Neural crest cell (in vitro differentiated cells): ENCODE results near the gene SNAI3. TPM values are rescaled to one million over a fixed set of nuclear protein-coding genes. Genes with fewer than 3 reads are reported as not detected.

Experiments
- DNase-seq: peaks from one replicate; pipeline ENCODE4 v3.0.0; 2021; ENCODE audit warnings: low read depth, mixed read lengths, low spot score
- H3K27ac Mint-ChIP-seq: one replicate; pipeline ENCODE4 v1.8.0; 2021; ENCODE audit warnings: mild to moderate bottlenecking, mixed read lengths; ENCODE audit not compliant: unreplicated experiment
- H3K27me3 Mint-ChIP-seq: 2 replicates; pipeline ENCODE4 v1.8.0; 2021; ENCODE audit warnings: low read depth, mild to moderate bottlenecking, mixed read lengths
- H3K36me3 Mint-ChIP-seq: 2 replicates; pipeline ENCODE4 v1.8.0; 2021; ENCODE audit warnings: low read depth, mild to moderate bottlenecking, mixed read lengths
- H3K4me1 Mint-ChIP-seq: 2 replicates; pipeline ENCODE4 v1.8.0; 2021; ENCODE audit warnings: mixed read lengths
- H3K4me3 Mint-ChIP-seq: one replicate; pipeline ENCODE4 v1.8.0; 2021; ENCODE audit warnings: mild to moderate bottlenecking, mixed read lengths
- H3K9me3 Mint-ChIP-seq: 2 replicates; pipeline ENCODE4 v1.8.0; 2021; ENCODE audit warnings: mixed read lengths
- long read RNA-seq: library from polyadenylated mRNA; unstranded; transcript quantifications from one replicate; pipeline ENCODE4 v2.0.0, GENCODE V29; 2020
- total RNA-seq: library from RNA; stranded (reverse); gene quantifications from 2 replicates; pipeline ENCODE4 v1.2.1, GENCODE V29; 2021
- TF ChIP-seq, protein P1 (sequence below): fragments of 200-600 bp; sonication (generic); conservative IDR thresholded peaks from 2 replicates; pipeline ENCODE4 v1.5.0; 2021; ENCODE audit warnings: antibody characterized with exemption, mild to moderate bottlenecking

Gene SNAI3
- not detected in 2 replicates for total RNA-seq
- long read RNA-seq, partial matches to known transcripts: 0 of 3 reads
- long read RNA-seq, other reads (novel, unspliced or antisense): 3 of 3 reads

DNA sequence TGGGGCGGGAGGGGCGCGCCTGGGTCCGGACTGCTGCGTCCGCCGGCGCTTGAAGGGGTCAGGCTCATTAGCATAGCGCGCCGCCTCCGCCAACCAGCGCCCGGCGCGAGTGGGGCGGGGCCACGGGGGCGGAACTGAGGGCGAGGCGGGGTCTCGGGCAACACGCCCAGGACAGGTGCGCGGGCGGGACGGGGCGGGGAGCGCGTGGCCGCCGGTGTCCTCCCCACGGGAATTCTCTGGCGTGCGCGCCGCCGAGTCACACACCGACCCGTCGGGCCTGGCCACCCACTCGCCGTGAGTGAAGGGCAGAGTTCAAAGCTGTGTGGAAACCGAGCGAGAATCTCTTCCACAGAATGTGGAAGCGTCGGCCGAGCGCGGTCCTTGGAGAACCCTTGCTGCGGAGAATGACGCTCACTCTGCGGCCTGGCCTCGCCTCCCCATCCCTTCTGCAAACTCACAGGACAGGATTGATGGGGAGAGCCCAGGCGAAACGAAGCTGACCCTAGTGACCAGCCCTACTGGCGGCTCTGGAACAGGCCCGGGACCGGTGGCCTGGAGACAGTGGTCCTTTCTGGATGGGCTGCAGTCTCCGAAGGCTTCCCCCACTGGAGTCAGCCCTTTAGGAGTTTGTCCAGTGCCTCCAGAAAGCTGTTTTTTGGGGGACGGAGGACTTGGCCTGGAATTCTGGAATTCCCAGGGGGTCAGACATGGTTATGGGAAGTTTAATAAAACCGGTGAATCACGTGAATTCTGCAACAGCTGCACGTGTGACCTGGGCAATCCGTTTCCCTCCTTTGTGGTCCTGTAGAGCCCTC lies at the start of gene SNAI3:
Gene SNAI3 (minus strand): TSS at position 69 of the 815 bp plus-strand sequence. CDS start 101 bp downstream, outside the sequence.
- Mint-ChIP-seq H3K27me3 (peaks cover 81% of the 10 kb centered on the region), H3K9me3 (no peaks in the 10 kb centered on the region), H3K36me3 (no peaks in the 10 kb centered on the region), H3K27ac (no peak within 1 kb of the TSS), H3K4me1 (peaks cover 6% of the 10 kb centered on the region), H3K4me3 (no peak within 1 kb of the TSS)
- DNase-seq: peak; percentile 69
- TF ChIP-seq, protein P1, sequence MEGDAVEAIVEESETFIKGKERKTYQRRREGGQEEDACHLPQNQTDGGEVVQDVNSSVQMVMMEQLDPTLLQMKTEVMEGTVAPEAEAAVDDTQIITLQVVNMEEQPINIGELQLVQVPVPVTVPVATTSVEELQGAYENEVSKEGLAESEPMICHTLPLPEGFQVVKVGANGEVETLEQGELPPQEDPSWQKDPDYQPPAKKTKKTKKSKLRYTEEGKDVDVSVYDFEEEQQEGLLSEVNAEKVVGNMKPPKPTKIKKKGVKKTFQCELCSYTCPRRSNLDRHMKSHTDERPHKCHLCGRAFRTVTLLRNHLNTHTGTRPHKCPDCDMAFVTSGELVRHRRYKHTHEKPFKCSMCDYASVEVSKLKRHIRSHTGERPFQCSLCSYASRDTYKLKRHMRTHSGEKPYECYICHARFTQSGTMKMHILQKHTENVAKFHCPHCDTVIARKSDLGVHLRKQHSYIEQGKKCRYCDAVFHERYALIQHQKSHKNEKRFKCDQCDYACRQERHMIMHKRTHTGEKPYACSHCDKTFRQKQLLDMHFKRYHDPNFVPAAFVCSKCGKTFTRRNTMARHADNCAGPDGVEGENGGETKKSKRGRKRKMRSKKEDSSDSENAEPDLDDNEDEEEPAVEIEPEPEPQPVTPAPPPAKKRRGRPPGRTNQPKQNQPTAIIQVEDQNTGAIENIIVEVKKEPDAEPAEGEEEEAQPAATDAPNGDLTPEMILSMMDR: no peak

DNA sequence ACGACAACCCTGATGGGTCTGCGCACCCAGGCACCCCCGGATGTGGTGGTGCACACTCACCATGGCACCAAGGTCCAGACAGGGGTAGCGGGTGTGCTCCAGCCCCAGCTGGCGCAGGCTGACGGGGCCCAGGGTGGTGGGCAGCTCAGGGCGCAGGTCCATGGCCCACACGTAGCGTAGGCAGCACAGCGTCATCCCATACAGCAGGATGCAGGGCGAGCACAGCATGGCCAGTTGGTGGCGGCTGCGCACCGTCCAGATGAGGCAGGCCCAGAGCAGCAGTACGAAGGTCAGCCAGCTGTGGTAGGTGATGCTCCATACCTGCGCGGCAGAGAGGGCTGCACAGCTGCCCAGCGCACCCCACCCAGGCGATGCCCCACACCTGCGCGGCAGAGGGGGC lies 49.8 kb upstream of the SNAI3 start:
- Mint-ChIP-seq H3K36me3 (no peaks in the 10 kb centered on the region), H3K9me3 (no peaks in the 10 kb centered on the region), H3K4me3 (no peak overlapping the region), H3K27me3 (no peaks in the 10 kb centered on the region), H3K27ac (no peak overlapping the region), H3K4me1 (no peaks in the 10 kb centered on the region)
- TF ChIP-seq, protein P1: no peak
- DNase-seq: no peak

DNA sequence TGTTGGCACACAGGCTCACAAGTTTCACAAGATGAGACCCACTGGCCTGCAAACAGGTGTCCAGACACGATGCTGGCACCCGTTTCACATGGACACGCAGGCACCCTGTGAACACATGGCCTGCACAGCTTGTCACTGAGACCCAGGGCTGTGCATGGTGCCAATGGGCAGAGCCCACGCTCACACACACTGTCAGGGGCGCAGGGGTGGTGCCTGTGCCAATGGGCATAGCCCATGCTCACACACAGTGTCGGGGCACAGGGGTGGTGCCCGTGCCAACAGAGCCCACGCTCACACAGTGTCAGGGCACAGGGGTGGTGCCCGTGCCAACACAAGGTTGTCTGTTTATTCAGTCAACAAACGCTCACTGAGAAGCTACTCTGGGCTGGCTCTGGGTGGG lies 49.3 kb upstream of the SNAI3 start:
- H3K4me1 Mint-ChIP-seq: no peaks in the 10 kb centered on the region
- H3K27ac Mint-ChIP-seq: no peak overlapping the region
- no peaks in the 10 kb centered on the region for H3K9me3 Mint-ChIP-seq
- H3K36me3 Mint-ChIP-seq: no peaks in the 10 kb centered on the region
- no peak overlapping the region for H3K4me3 Mint-ChIP-seq
- no peaks in the 10 kb centered on the region for H3K27me3 Mint-ChIP-seq
- no peak for DNase-seq
- TF ChIP-seq, protein P1: no peak

DNA sequence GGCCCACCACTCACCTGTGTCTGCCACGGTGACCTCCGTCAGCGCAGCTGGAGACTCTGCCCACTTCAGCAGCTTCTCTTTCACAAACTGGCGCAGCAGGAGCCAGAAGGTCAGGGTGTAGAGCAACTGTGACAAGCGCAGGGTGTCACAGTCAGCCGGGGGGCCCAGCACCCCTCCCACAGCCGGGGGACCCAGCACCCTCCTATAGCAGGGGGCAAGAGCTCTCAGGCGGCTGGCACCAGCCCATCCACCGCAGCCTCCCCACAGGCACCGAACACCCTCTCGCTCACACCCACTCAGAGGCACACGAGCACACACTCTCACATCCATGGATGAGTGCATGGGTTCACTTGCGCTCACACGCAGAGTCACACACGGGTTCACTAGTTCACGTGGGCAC lies 48.8 kb upstream of the SNAI3 start:
- no peak for DNase-seq
- H3K4me3 Mint-ChIP-seq: no peak overlapping the region
- no peak overlapping the region for H3K27ac Mint-ChIP-seq
- H3K4me1 Mint-ChIP-seq: no peaks in the 10 kb centered on the region
- H3K36me3 Mint-ChIP-seq: no peaks in the 10 kb centered on the region
- TF ChIP-seq, protein P1: no peak
- no peaks in the 10 kb centered on the region for H3K9me3 Mint-ChIP-seq
- H3K27me3 Mint-ChIP-seq: no peaks in the 10 kb centered on the region

DNA sequence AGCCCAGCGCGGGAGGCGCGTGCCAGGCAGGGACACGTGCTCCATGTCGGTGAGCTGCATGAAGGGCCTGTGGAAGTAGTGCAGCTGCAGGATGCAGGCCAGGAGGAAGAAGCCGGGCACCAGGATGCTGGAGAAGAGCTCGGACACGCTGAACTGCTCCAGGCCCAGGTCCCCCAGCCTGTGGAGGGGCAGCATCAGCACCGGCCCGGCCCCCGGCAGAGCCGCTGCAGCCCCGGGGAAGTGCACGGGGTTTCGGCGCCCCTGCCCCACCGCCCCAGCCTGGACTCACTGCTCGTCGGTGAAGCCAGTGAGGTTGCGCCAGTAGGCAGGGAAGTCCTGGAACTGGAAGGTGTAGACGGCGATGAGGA lies 48.0 kb upstream of the SNAI3 start:
- no peaks in the 10 kb centered on the region for H3K36me3 Mint-ChIP-seq
- no peak overlapping the region for H3K27ac Mint-ChIP-seq
- no peaks in the 10 kb centered on the region for H3K4me1 Mint-ChIP-seq
- no peaks in the 10 kb centered on the region for H3K27me3 Mint-ChIP-seq
- TF ChIP-seq, protein P1: no peak
- DNase-seq: no peak
- no peaks in the 10 kb centered on the region for H3K9me3 Mint-ChIP-seq
- no peak overlapping the region for H3K4me3 Mint-ChIP-seq
